HepG2 (cell line): ENCODE data around the gene ATP23. TPM values are rescaled to one million over a fixed set of nuclear protein-coding genes. Genes with fewer than 3 reads are reported as not detected.

Source experiments
- ARNTL ChIP-seq: sonication (generic); formaldehyde crosslinking; IDR thresholded peaks from 2 replicates; pipeline ENCODE4 v1.4.0; 2020; ENCODE audit warnings: mild to moderate bottlenecking, missing genetic modification reagents
- ATF7 ChIP-seq, 2 experiments: fragments of 450-650 bp in 1 of 2; sonication (generic) in 1 of 2; formaldehyde crosslinking in 1 of 2; IDR thresholded peaks; 2 replicates each; pipeline versions ENCODE4 v1.4.0 to v1.6.1; 2016 to 2020; ENCODE audit warnings: antibody characterized with exemption in 1 of 2, mild to moderate bottlenecking in 1 of 2, missing genetic modification reagents in 1 of 2
- CBX5 ChIP-seq: sonication (generic); formaldehyde crosslinking; IDR thresholded peaks from 2 replicates; pipeline ENCODE4 v1.4.0; 2020; ENCODE audit warnings: missing genetic modification reagents, borderline replicate concordance
- CEBPB ChIP-seq: IDR thresholded peaks from 2 replicates; pipeline ENCODE4 v1.6.1; 2011; ENCODE audit warnings: low read depth, low read length, improper control_type of control experiment, borderline replicate concordance
- FOXK1 ChIP-seq: sonication (generic); formaldehyde crosslinking; IDR thresholded peaks from 2 replicates; pipeline ENCODE4 v1.4.0; 2020; ENCODE audit warnings: low read depth, missing genetic modification reagents, borderline replicate concordance
- GFI1 ChIP-seq: sonication (generic); formaldehyde crosslinking; IDR thresholded peaks from 2 replicates; pipeline ENCODE4 v1.5.0; 2020; ENCODE audit warnings: missing genetic modification reagents, mild to moderate bottlenecking, borderline replicate concordance
- HMG20B ChIP-seq: conservative IDR thresholded peaks from 2 replicates; pipeline ENCODE4 v1.6.1; 2016; ENCODE audit warnings: missing genetic modification reagents, missing compliant biosample characterization
- LBX2 ChIP-seq: sonication (generic); formaldehyde crosslinking; IDR thresholded peaks from 2 replicates; pipeline ENCODE4 v1.5.0; 2020; ENCODE audit warnings: missing genetic modification reagents, mild to moderate bottlenecking, borderline replicate concordance
- NRL ChIP-seq: sonication (generic); formaldehyde crosslinking; IDR thresholded peaks from 2 replicates; pipeline ENCODE4 v1.5.0; 2020; ENCODE audit warnings: missing genetic modification reagents, mild to moderate bottlenecking, moderate library complexity, borderline replicate concordance
- PCBP1 ChIP-seq: fragments of 200-400 bp; formaldehyde crosslinking; IDR thresholded peaks from 2 replicates; pipeline ENCODE4 v1.6.1; 2017; ENCODE audit warnings: mild to moderate bottlenecking, low read depth, low read length, borderline replicate concordance
- RXRB ChIP-seq: IDR thresholded peaks from 2 replicates; pipeline ENCODE4 v1.6.1; 2016; ENCODE audit warnings: borderline replicate concordance, missing genetic modification reagents, missing compliant biosample characterization
- SAP130 ChIP-seq: IDR thresholded peaks from 2 replicates; pipeline ENCODE4 v1.6.1; 2016; ENCODE audit warnings: low read depth
- TFAP4 ChIP-seq: sonication (generic); IDR thresholded peaks from 2 replicates; pipeline ENCODE4 v1.6.1; 2016; ENCODE audit warnings: low read depth, borderline replicate concordance
- ZBTB7B ChIP-seq: sonication (generic); formaldehyde crosslinking; IDR thresholded peaks from 2 replicates; pipeline ENCODE4 v1.4.0; 2020; ENCODE audit warnings: missing genetic modification reagents
- ZFP91 ChIP-seq: sonication (generic); formaldehyde crosslinking; IDR thresholded peaks from 2 replicates; pipeline ENCODE4 v1.9.0; 2022; ENCODE audit warnings: missing genetic modification reagents, mild to moderate bottlenecking, borderline replicate concordance
- ZHX1 ChIP-seq: sonication (generic); formaldehyde crosslinking; IDR thresholded peaks from 2 replicates; pipeline ENCODE4 v1.8.1; 2022; ENCODE audit warnings: low read depth, mild to moderate bottlenecking, missing genetic modification reagents
- ZNF281 ChIP-seq: sonication (generic); formaldehyde crosslinking; IDR thresholded peaks from 2 replicates; pipeline ENCODE4 v1.4.0; 2020; ENCODE audit warnings: missing genetic modification reagents, borderline replicate concordance
- ZNF337 ChIP-seq: sonication (generic); formaldehyde crosslinking; IDR thresholded peaks from 2 replicates; pipeline ENCODE4 v1.5.1; 2020; ENCODE audit warnings: missing genetic modification reagents, low read depth, mild to moderate bottlenecking, borderline replicate concordance
- ZNF567 ChIP-seq: sonication (generic); formaldehyde crosslinking; IDR thresholded peaks from 2 replicates; pipeline ENCODE4 v1.8.1; 2023; ENCODE audit warnings: mild to moderate bottlenecking, missing genetic modification reagents, borderline replicate concordance
- polyA plus RNA-seq, 8 experiments: library from polyadenylated mRNA; depleted of rRNA in 3 of 8; stranded (reverse) in 7 of 8; unstranded in 1 of 8; fragments of >200 nt; fragmentation: Illumina TruSeq in 4 of 8; extraction: Trizol in 4 of 8; gene quantifications; 2 replicates each; pipeline versions ENCODE4 v1.2.1 to v1.2.3, GENCODE V29; 2011 to 2016; ENCODE audit warnings: low read depth in 4 of 8, missing spikeins in 1 of 8, mixed read lengths in 1 of 8; ENCODE audit not compliant: insufficient read depth in 1 of 8
- total RNA-seq, 5 experiments: library from RNA; depleted of rRNA; stranded (reverse); fragments of >200 nt; fragmentation: Illumina TruSeq; extraction: Trizol; gene quantifications; 2 replicates each; pipeline ENCODE4 v1.2.3, GENCODE V29; 2016; ENCODE audit warnings: low read depth in 1 of 5

Gene ATP23
- total and polyA plus RNA-seq, 2 of the 13 experiments (the other 11 are each of a cell fraction or from before 2014, with no cell fraction given), result 12.1 to 14.7 TPM

GRCh38 chr12:57896434-57897201 lies 44.7 kb upstream of the ATP23 start (continued):
- TF ChIP-seq TFAP4, result peak; percentile 29; the same call in 1 of the 2 replicates
- no peak for TF ChIP-seq HMG20B
- TF ChIP-seq ZBTB7B (CRISPR knock-in tag), result 0 out of 2 replicates have a peak, but pooled peaks have one; percentile 18
- TF ChIP-seq RXRB, result peak; percentile 23; the same call in 1 of the 2 replicates
- TF ChIP-seq FOXK1 (CRISPR knock-in tag), result no peak
- no peak for TF ChIP-seq ZNF567 (CRISPR knock-in tag)
- TF ChIP-seq ZNF281, result peak; percentile 43; the same call in 1 of the 2 replicates
- TF ChIP-seq ARNTL (CRISPR knock-in tag), result no peak
- TF ChIP-seq CBX5 (CRISPR knock-in tag), result no peak
- TF ChIP-seq CEBPB, result no peak
- no peak for TF ChIP-seq PCBP1
- TF ChIP-seq NRL (CRISPR knock-in tag), result 0 out of 2 replicates have a peak, but pooled peaks have one; percentile 17
- TF ChIP-seq GFI1 (CRISPR knock-in tag), result peak; percentile 77
- TF ChIP-seq LBX2 (CRISPR knock-in tag), result no peak
- TF ChIP-seq ZNF337, result no peak
- no peak for TF ChIP-seq ZHX1
- TF ChIP-seq SAP130 (CRISPR knock-in tag), result peak; percentile 16; the same call in 1 of the 2 replicates
- TF ChIP-seq ZFP91 (CRISPR knock-in tag), result peak; percentile 96
- no peak for TF ChIP-seq ATF7 (IDR thresholded peaks at IDR 0.05)
- no peak for TF ChIP-seq ATF7 (CRISPR knock-in tag; IDR thresholded peaks at IDR 0.05)
